Upper lobe of left lung (tissue), 6 donors: ENCODE results near the gene BNC2. TPM values are rescaled to one million over a fixed set of nuclear protein-coding genes. Genes with fewer than 3 reads are reported as not detected.
A peak's percentile ranks its signal among the peaks of the same experiment; 100 is the strongest.

Experiments
- ATAC-seq, 2 donors: fragments of 200-7000 bp; cut with Tn5 transposase; one replicate each; pipeline ENCODE4 v1.9.1; 2022; ENCODE audit warnings: mild to moderate bottlenecking in 2 of 2, moderate library complexity in 2 of 2; ENCODE audit not compliant: low FRiP score in 2 of 2
- DNase-seq, 2 donors: peaks; one replicate each; pipeline ENCODE4 v3.0.0-alpha.2; 2019 to 2020
- H3K27ac ChIP-seq, 4 donors: fragments of 200-600 bp; sonication (generic); one replicate each; pipeline ENCODE4 v1.5.1; 2016 to 2019
- H3K27me3 ChIP-seq, 4 donors: fragments of 200-600 bp; sonication (generic); one replicate each; pipeline ENCODE4 v1.5.1; 2017 to 2019
- H3K36me3 ChIP-seq, 4 donors: fragments of 200-600 bp; sonication (generic); one replicate each; pipeline ENCODE4 v1.5.1; 2016 to 2019
- H3K4me1 ChIP-seq, 4 donors: fragments of 200-600 bp; sonication (generic); one replicate each; pipeline ENCODE4 v1.5.1; 2018 to 2019
- H3K4me3 ChIP-seq, 4 donors: fragments of 200-600 bp; sonication (generic); one replicate each; pipeline ENCODE4 v1.5.1; 2017 to 2019; ENCODE audit warnings: mild to moderate bottlenecking in 2 of 4, moderate library complexity in 1 of 4
- H3K9me3 ChIP-seq, 4 donors: fragments of 200-600 bp; sonication (generic); one replicate each; pipeline ENCODE4 v1.5.1; 2018 to 2019
- EP300 ChIP-seq, 4 donors: sonication (generic); formaldehyde crosslinking; IDR thresholded peaks; one replicate each; pipeline ENCODE4 v1.5.1; 2017; ENCODE audit warnings: antibody characterized with exemption in 4 of 4, control low read depth in 2 of 4
- POLR2A ChIP-seq, 4 donors: fragments of 450-650 bp; IDR thresholded peaks; one replicate each; pipeline ENCODE4 v1.5.1; 2016 to 2017; ENCODE audit warnings: antibody characterized with exemption in 4 of 4, mild to moderate bottlenecking in 2 of 4
- POLR2AphosphoS5 ChIP-seq, 2 donors: sonication (generic); formaldehyde crosslinking; IDR thresholded peaks; one replicate each; pipeline ENCODE4 v1.5.1; 2017; ENCODE audit warnings: antibody characterized with exemption in 2 of 2
- WGBS, 2 donors: methylation state at CpG; one replicate each; pipeline ENCODE4 v1.1.5; 2017 to 2018; 5-methylcytosine and 5-hydroxymethylcytosine counted together
- total RNA-seq, 6 donors: library from RNA; depleted of rRNA in 4 of 6; stranded (reverse); fragments of >200 nt in 4 of 6; gene quantifications; one replicate each; pipeline versions ENCODE4 v1.1.0 to v1.2.1, GENCODE V29; 2016 to 2021
- TF ChIP-seq, protein P1 (sequence below), 6 experiments: fragments of 450-650 bp in 4 of 6; fragments of 200-600 bp in 2 of 6; sonication (generic) in 2 of 6; IDR thresholded peaks; one replicate each; pipeline ENCODE4 v1.5.1; 2016 to 2019; ENCODE audit warnings: antibody characterized with exemption in 6 of 6
- donor health status: DM: no; HTN: no; CAD: no; lungs with moderate emphysema.
- donor health status: DM: no; HTN: yes; CAD: no; lungs with severe emphysema.

Gene BNC2
- total RNA-seq, 6 donors from 2014 or later, result 4.6 to 21.7 (median 10.7) TPM

DNA sequence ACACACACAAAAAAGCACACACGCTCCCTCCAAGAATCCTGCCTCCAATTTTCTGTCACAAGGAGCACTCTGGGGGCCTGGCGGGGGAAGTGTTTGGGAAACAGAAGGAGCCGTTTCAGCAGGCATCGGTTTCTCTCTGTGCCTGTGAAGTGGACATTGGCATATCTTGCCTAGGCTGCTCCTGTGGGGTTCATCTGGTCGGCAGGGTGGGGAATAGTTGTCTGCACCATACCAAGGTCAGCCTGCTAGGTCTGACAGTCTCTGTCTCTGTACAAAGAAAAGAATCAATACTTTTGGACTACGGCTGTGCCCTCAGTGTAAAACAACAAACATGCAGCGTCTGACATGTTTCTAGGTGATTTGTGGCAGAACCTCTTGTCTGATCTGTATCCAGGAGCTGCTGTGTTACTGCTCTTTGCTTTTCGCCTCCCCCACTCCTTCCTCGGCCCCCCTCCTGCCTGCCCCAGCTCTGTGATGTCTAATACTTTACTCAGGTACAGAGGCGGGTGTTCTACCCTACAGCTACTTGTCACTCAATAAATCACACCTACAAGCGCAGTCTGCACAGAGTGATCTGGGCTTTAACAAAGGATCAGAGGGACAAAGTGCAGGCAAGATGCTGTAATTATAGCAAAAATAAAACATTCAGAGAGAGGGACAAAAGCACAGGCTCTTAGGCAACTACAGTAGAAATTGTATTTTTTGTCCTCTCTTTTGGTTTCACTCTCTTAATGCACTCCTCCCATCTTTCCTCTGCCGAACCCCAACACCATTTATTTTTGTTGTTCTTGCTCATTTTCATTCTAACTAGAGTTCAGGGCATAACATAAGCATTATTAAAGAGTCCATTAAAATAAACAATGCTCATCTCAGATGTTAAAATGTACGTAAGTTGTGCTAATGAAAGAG lies 216.7 kb downstream of the BNC2 start:
- Histone ChIP-seq H3K4me1 (no peaks in the 10 kb centered on the region), H3K4me3 (peak overlapping the region in 2 of 4 donors; percentile 1 to 21), H3K27ac (peak overlapping the region in 1 of 4 donors; percentile 5), H3K27me3 (no peaks in the 10 kb centered on the region), H3K9me3 (no peaks in the 10 kb centered on the region), H3K36me3 (no peaks in the 10 kb centered on the region)
- ATAC-seq (peak in 1 of 2 donors; percentile 34), DNase-seq (no peak)
- 67 to 76% methylated on average over 13 of the region's 13 CpGs for WGBS, 2 donors
- TF ChIP-seq POLR2AphosphoS5 (IDR thresholded peaks at IDR 0.05), result no peak
- TF ChIP-seq, protein P1, sequence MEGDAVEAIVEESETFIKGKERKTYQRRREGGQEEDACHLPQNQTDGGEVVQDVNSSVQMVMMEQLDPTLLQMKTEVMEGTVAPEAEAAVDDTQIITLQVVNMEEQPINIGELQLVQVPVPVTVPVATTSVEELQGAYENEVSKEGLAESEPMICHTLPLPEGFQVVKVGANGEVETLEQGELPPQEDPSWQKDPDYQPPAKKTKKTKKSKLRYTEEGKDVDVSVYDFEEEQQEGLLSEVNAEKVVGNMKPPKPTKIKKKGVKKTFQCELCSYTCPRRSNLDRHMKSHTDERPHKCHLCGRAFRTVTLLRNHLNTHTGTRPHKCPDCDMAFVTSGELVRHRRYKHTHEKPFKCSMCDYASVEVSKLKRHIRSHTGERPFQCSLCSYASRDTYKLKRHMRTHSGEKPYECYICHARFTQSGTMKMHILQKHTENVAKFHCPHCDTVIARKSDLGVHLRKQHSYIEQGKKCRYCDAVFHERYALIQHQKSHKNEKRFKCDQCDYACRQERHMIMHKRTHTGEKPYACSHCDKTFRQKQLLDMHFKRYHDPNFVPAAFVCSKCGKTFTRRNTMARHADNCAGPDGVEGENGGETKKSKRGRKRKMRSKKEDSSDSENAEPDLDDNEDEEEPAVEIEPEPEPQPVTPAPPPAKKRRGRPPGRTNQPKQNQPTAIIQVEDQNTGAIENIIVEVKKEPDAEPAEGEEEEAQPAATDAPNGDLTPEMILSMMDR (IDR thresholded peaks at IDR 0.05), result no peak
- TF ChIP-seq EP300 (IDR thresholded peaks at IDR 0.05), result no peak
- no peak for TF ChIP-seq POLR2A (IDR thresholded peaks at IDR 0.05)

- H3K27me3 ChIP-seq, result no peaks in the 10 kb centered on the region
- DNase-seq, result no peak
- no peaks in the 10 kb centered on the region for H3K4me1 ChIP-seq
- 71 to 74% methylated on average over 4 of the region's 4 CpGs for WGBS, 2 donors
- H3K36me3 ChIP-seq, result no peaks in the 10 kb centered on the region
- no peak for TF ChIP-seq POLR2AphosphoS5 (IDR thresholded peaks at IDR 0.05)
- TF ChIP-seq, protein P1 (IDR thresholded peaks at IDR 0.05), result no peak
- no peak for TF ChIP-seq POLR2A (IDR thresholded peaks at IDR 0.05)
- TF ChIP-seq EP300 (IDR thresholded peaks at IDR 0.05), result no peak
- no peaks in the 10 kb centered on the region for H3K9me3 ChIP-seq
- H3K4me3 ChIP-seq, result no peak overlapping the region
- no peak overlapping the region for H3K27ac ChIP-seq
- ATAC-seq, result no peak
Observed at GRCh38 chr9:16652582-16652981, 217.9 kb downstream of the BNC2 start.

DNA sequence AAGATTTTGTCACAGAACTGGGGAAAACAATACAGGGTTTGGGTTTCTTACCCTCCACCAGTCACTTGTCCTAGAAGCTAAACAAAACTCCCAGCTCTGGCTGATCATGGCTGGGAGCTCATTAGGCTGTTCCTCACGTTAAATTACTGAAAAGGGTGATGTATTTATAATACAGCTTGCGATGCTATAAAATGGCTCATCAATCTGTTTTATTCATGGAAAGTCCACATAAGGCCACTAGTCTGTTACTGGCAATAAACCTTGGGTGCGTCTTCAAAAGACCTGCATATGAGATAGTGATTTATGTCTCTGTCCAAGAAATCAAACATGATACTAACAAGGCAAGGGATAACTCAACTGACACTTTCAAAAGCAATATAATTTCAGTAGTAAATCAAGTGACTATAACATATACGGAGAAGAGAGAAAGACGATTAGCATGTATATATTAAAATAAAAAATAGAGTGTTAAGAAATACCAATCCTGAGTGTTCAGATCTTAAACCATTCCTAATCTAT lies 219.0 kb downstream of the BNC2 start:
- 87 to 89% methylated on average over 5 of the region's 5 CpGs for WGBS, 2 donors
- no peak overlapping the region for H3K4me3 ChIP-seq
- DNase-seq (no peak), ATAC-seq (no peak)
- H3K36me3 ChIP-seq, result no peaks in the 10 kb centered on the region
- H3K27ac ChIP-seq, result no peak overlapping the region
- H3K27me3 ChIP-seq, result no peaks in the 10 kb centered on the region
- H3K4me1 ChIP-seq, result no peaks in the 10 kb centered on the region
- H3K9me3 ChIP-seq, result no peaks in the 10 kb centered on the region
- TF ChIP-seq POLR2A (IDR thresholded peaks at IDR 0.05) (no peak), EP300 (IDR thresholded peaks at IDR 0.05) (no peak), POLR2AphosphoS5 (IDR thresholded peaks at IDR 0.05) (no peak)
- TF ChIP-seq, protein P1 (IDR thresholded peaks at IDR 0.05), result no peak

DNA sequence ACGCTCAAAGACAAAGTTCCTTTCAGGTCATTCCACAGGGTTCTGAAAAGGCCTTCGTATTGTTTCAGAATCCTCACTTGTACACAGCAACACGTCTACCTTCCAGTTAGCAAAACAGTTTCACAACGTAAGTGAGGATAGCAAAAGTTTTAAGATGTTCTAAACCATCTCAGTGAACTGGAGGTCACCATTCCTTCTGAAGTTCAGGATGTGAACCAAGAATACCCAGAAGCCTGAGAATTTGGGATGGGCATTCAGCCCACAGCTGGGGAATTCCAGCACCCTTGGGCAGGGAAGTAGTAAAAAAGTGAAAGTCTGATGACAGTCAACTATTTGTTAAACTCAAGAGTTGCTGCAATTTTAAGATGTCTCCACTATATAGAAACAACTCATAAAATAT lies 224.5 kb downstream of the BNC2 start:
- DNase-seq (no peak), ATAC-seq (no peak)
- TF ChIP-seq, protein P1 (IDR thresholded peaks at IDR 0.05), result no peak
- no peak for TF ChIP-seq POLR2AphosphoS5 (IDR thresholded peaks at IDR 0.05)
- no peak for TF ChIP-seq POLR2A (IDR thresholded peaks at IDR 0.05)
- TF ChIP-seq EP300 (IDR thresholded peaks at IDR 0.05), result no peak
- H3K36me3 ChIP-seq, result no peaks in the 10 kb centered on the region
- H3K27me3 ChIP-seq, result no peaks in the 10 kb centered on the region
- H3K27ac ChIP-seq, result no peak overlapping the region
- no peak overlapping the region for H3K4me3 ChIP-seq
- WGBS, 2 donors, result 83 to 84% methylated on average over 4 of the region's 4 CpGs
- no peaks in the 10 kb centered on the region for H3K4me1 ChIP-seq
- no peaks in the 10 kb centered on the region for H3K9me3 ChIP-seq
